C4-2B (cell line): ENCODE measurements around the gene TBC1D22A.

Experiments used
- CTCF ChIP-seq: fragments of 450-650 bp; conservative IDR thresholded peaks from 2 replicates; pipeline ENCODE4 v1.5.1; 2017; ENCODE audit warnings: mild to moderate bottlenecking
- ZFX ChIP-seq: fragments of 450-650 bp; IDR thresholded peaks from 2 replicates; pipeline ENCODE4 v1.6.1; 2017

GRCh38 chr22:46846150-46846831 lies 83.8 kb downstream of the TBC1D22A start:
- TF ChIP-seq CTCF: no peak
- no peak for TF ChIP-seq ZFX
